ENCODE data around the gene SETDB2. TPM values are rescaled to one million over a fixed set of nuclear protein-coding genes. Genes with fewer than 3 reads are reported as not detected.

The SETDB2 gene
- total RNA-seq, 1 donor from 2014 or later = 7.7 TPM

DNA sequence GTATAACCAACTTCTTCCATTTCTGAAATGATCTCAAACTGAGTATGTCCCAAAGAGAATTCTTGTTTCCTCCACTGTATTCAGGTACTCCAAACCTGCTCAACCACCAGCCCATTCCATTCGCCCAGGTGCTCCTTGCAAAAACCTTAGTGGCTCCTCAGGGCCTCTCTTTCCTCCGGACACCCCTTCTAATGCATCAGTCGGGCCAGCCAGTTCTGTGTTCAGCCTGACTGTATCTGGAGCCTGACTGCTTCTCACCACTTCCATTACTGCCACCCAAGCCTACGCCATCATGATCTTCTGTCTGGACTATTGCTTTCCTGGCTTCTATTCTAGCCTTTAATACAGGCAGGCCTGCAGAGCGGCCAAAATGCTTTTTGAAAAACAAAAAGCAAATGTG, 53.2 kb downstream of the SETDB2 start:
- TF ChIP-seq, protein P1, sequence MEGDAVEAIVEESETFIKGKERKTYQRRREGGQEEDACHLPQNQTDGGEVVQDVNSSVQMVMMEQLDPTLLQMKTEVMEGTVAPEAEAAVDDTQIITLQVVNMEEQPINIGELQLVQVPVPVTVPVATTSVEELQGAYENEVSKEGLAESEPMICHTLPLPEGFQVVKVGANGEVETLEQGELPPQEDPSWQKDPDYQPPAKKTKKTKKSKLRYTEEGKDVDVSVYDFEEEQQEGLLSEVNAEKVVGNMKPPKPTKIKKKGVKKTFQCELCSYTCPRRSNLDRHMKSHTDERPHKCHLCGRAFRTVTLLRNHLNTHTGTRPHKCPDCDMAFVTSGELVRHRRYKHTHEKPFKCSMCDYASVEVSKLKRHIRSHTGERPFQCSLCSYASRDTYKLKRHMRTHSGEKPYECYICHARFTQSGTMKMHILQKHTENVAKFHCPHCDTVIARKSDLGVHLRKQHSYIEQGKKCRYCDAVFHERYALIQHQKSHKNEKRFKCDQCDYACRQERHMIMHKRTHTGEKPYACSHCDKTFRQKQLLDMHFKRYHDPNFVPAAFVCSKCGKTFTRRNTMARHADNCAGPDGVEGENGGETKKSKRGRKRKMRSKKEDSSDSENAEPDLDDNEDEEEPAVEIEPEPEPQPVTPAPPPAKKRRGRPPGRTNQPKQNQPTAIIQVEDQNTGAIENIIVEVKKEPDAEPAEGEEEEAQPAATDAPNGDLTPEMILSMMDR (IDR thresholded peaks at IDR 0.05; ENCODE audit: partially characterized antibody, unreplicated experiment) = no peak
- no peaks in the 10 kb centered on the region for H3K36me3 Mint-ChIP-seq (ENCODE audit: unreplicated experiment)
- H3K4me3 Mint-ChIP-seq (ENCODE audit: unreplicated experiment) = no peak overlapping the region
- H3K9me3 Mint-ChIP-seq (ENCODE audit: unreplicated experiment) = no peaks in the 10 kb centered on the region
- no peak overlapping the region for H3K27ac Mint-ChIP-seq (ENCODE audit: unreplicated experiment)
- no peak for DNase-seq
- H3K27me3 Mint-ChIP-seq (ENCODE audit: unreplicated experiment) = peaks cover 5% of the 10 kb centered on the region
- H3K4me1 Mint-ChIP-seq (ENCODE audit: low read depth, unreplicated experiment) = no peaks in the 10 kb centered on the region

GRCh38 chr13:49498206-49498605, 54.1 kb downstream of the SETDB2 start:
- no peak for DNase-seq
- H3K27me3 Mint-ChIP-seq (ENCODE audit: unreplicated experiment) = peaks cover 5% of the 10 kb centered on the region
- no peaks in the 10 kb centered on the region for H3K36me3 Mint-ChIP-seq (ENCODE audit: unreplicated experiment)
- TF ChIP-seq, protein P1 (IDR thresholded peaks at IDR 0.05; ENCODE audit: partially characterized antibody, unreplicated experiment) = no peak
- no peak overlapping the region for H3K4me3 Mint-ChIP-seq (ENCODE audit: unreplicated experiment)
- no peaks in the 10 kb centered on the region for H3K4me1 Mint-ChIP-seq (ENCODE audit: low read depth, unreplicated experiment)
- no peak overlapping the region for H3K27ac Mint-ChIP-seq (ENCODE audit: unreplicated experiment)
- H3K9me3 Mint-ChIP-seq (ENCODE audit: unreplicated experiment) = no peaks in the 10 kb centered on the region

- H3K9me3 Mint-ChIP-seq (ENCODE audit: unreplicated experiment) = no peaks in the 10 kb centered on the region
- no peak overlapping the region for H3K27ac Mint-ChIP-seq (ENCODE audit: unreplicated experiment)
- H3K4me1 Mint-ChIP-seq (ENCODE audit: low read depth, unreplicated experiment) = no peaks in the 10 kb centered on the region
- peaks cover 3% of the 10 kb centered on the region for H3K27me3 Mint-ChIP-seq (ENCODE audit: unreplicated experiment)
- H3K36me3 Mint-ChIP-seq (ENCODE audit: unreplicated experiment) = no peaks in the 10 kb centered on the region
- no peak for DNase-seq
- H3K4me3 Mint-ChIP-seq (ENCODE audit: unreplicated experiment) = no peak overlapping the region
- TF ChIP-seq, protein P1 (IDR thresholded peaks at IDR 0.05; ENCODE audit: partially characterized antibody, unreplicated experiment) = no peak
These were observed 56.0 kb downstream of the SETDB2 start for GRCh38 chr13:49499889-49500660.

DNA sequence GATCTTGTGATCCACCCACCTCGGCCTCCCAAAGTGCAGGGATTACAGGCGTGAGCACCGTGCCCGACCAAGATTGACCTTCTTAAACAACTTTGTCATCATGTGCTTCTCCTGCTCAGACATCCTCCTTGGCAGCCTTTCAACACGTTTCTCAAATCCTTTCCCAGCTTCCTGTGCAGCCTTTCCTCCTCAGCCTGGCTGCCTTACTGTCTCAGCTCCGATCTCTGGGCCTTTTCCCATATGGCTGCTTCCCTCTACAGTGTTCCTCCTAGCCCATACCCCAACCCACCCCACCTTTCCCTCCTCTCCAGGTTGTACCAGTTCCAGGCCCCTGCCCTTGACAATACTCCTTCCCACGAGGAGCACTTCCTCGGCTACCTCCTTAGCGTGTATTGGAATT, 58.9 kb downstream of the SETDB2 start:
- Mint-ChIP-seq H3K27ac (ENCODE audit: unreplicated experiment) (no peak overlapping the region), H3K9me3 (ENCODE audit: unreplicated experiment) (no peaks in the 10 kb centered on the region), H3K4me3 (ENCODE audit: unreplicated experiment) (no peak overlapping the region), H3K4me1 (ENCODE audit: low read depth, unreplicated experiment) (no peaks in the 10 kb centered on the region), H3K36me3 (ENCODE audit: unreplicated experiment) (peaks cover 3% of the 10 kb centered on the region), H3K27me3 (ENCODE audit: unreplicated experiment) (no peaks in the 10 kb centered on the region)
- no peak for DNase-seq
- TF ChIP-seq, protein P1 (IDR thresholded peaks at IDR 0.05; ENCODE audit: partially characterized antibody, unreplicated experiment) = no peak

- TF ChIP-seq, protein P1 (IDR thresholded peaks at IDR 0.05; ENCODE audit: partially characterized antibody, unreplicated experiment) = no peak
- Mint-ChIP-seq H3K4me3 (ENCODE audit: unreplicated experiment) (no peak overlapping the region), H3K27ac (ENCODE audit: unreplicated experiment) (no peak overlapping the region), H3K4me1 (ENCODE audit: low read depth, unreplicated experiment) (no peaks in the 10 kb centered on the region), H3K27me3 (ENCODE audit: unreplicated experiment) (no peaks in the 10 kb centered on the region), H3K9me3 (ENCODE audit: unreplicated experiment) (no peaks in the 10 kb centered on the region), H3K36me3 (ENCODE audit: unreplicated experiment) (peaks cover 3% of the 10 kb centered on the region)
- DNase-seq = no peak
These were observed 59.9 kb downstream of the SETDB2 start for GRCh38 chr13:49503951-49504350.

Data from glutamatergic neuron (in vitro differentiated cells).